ENCODE data around the gene ITPR3.

DNA sequence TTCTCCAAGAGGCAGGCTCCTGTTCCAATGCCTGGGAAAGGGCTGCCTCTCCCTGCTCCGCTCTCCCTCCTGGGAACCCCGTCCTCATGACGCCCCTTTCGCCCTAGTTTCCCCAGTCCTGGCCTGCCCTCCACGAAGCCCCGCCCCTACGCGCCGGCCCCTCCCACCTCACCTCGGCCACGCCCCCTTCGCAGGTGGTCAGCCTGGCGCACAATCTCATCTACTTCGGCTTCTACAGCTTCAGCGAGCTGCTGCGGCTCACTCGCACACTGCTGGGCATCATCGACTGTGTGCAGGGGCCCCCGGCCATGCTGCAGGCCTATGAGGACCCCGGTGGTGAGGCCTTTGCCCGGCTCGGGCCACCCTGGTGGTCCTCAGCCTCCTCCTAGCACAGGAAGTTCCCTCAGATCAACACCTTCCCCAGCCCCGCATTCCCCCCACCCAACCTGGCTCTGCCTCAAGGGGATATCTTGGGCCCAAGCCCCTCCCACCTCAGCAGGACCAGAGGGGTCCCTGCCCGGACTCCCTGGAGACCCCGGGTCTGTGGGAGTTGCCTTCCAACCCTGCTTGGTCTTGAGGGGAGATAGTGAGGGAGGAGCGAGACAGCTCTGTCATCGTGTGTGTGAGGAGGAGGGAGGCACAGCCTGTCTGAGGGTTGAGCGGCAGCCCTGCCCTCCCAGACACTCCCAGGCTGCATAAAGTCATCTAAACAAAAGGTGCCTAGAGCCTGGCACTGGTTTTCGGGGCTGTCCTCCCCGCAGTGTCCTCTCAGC lies 50.0 kb downstream of the ITPR3 start:
- TF ChIP-seq, protein P1, sequence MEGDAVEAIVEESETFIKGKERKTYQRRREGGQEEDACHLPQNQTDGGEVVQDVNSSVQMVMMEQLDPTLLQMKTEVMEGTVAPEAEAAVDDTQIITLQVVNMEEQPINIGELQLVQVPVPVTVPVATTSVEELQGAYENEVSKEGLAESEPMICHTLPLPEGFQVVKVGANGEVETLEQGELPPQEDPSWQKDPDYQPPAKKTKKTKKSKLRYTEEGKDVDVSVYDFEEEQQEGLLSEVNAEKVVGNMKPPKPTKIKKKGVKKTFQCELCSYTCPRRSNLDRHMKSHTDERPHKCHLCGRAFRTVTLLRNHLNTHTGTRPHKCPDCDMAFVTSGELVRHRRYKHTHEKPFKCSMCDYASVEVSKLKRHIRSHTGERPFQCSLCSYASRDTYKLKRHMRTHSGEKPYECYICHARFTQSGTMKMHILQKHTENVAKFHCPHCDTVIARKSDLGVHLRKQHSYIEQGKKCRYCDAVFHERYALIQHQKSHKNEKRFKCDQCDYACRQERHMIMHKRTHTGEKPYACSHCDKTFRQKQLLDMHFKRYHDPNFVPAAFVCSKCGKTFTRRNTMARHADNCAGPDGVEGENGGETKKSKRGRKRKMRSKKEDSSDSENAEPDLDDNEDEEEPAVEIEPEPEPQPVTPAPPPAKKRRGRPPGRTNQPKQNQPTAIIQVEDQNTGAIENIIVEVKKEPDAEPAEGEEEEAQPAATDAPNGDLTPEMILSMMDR (IDR thresholded peaks at IDR 0.05; ENCODE audit: low read length), result no peak
- no peak for TF ChIP-seq EZH2 (IDR thresholded peaks at IDR 0.05; ENCODE audit: borderline replicate concordance, low read length)
